DND-41 (cell line): ENCODE measurements around the gene PLEKHH1.
"Not testable (repeated sequence)": the region's sequence is repeated elsewhere in the genome, so short reads cannot be mapped to it uniquely, and the experiment has no call there.

Experiments
- ATAC-seq: fragments of 200-7000 bp; cut with Tn5 transposase; 3 replicates; pipeline ENCODE4 v1.9.1; 2021; ENCODE audit warnings: low read depth; ENCODE audit not compliant: insufficient read depth
- DNase-seq: peaks from one replicate; pipeline ENCODE4 v3.0.0-alpha.2; 2020
- H2AFZ ChIP-seq: 2 replicates; pipeline ENCODE4 v1.6.0; 2012; ENCODE audit warnings: low read depth, low read length
- H3K27ac ChIP-seq: 2 replicates; pipeline ENCODE4 v1.5.1; 2012; ENCODE audit warnings: low read length, inconsistent platforms
- H3K27me3 ChIP-seq: fragments of 200-600 bp; sonication (generic); 2 replicates; pipeline ENCODE4 v1.6.0; 2012; ENCODE audit warnings: low read length, mild to moderate bottlenecking, inconsistent platforms; ENCODE audit not compliant: insufficient read depth, poor library complexity
- H3K36me3 ChIP-seq: 2 replicates; pipeline ENCODE4 v1.5.1; 2012; ENCODE audit warnings: low read length, inconsistent platforms; ENCODE audit not compliant: insufficient read depth
- H3K4me1 ChIP-seq: 2 replicates; pipeline ENCODE4 v1.5.1; 2012; ENCODE audit warnings: mild to moderate bottlenecking, low read length; ENCODE audit not compliant: insufficient read depth
- H3K4me2 ChIP-seq: 2 replicates; pipeline ENCODE4 v1.6.0; 2012; ENCODE audit warnings: mild to moderate bottlenecking, moderate library complexity, low read length, inconsistent platforms; ENCODE audit not compliant: insufficient read depth
- H3K4me3 ChIP-seq, 2 experiments: fragments of 200-600 bp in 1 of 2; shearing (Covaris generic) in 1 of 2; 2 replicates each; pipeline ENCODE4 v1.5.1; 2012 to 2016; ENCODE audit warnings: inconsistent platforms in 2 of 2, low read length in 2 of 2, mild to moderate bottlenecking in 2 of 2, low read depth in 1 of 2, moderate library complexity in 1 of 2
- H3K79me2 ChIP-seq: 2 replicates; pipeline ENCODE4 v1.6.0; 2012; ENCODE audit warnings: low read length, inconsistent platforms; ENCODE audit not compliant: insufficient read depth
- H3K9ac ChIP-seq: 2 replicates; pipeline ENCODE4 v1.6.0; 2012; ENCODE audit warnings: low read depth, mild to moderate bottlenecking, inconsistent platforms, low read length, moderate library complexity
- H3K9me3 ChIP-seq: 2 replicates; pipeline ENCODE4 v1.5.1; 2012; ENCODE audit warnings: low read length, moderate library complexity, mild to moderate bottlenecking, inconsistent platforms; ENCODE audit not compliant: insufficient read depth, severe bottlenecking
- H4K20me1 ChIP-seq: 2 replicates; pipeline ENCODE4 v1.6.0; 2012; ENCODE audit warnings: low read length; ENCODE audit not compliant: insufficient read depth
- CTCF ChIP-seq: IDR thresholded peaks from 2 replicates; pipeline ENCODE4 v1.5.1; 2012; ENCODE audit warnings: borderline replicate concordance, low read length, moderate library complexity, mild to moderate bottlenecking; ENCODE audit not compliant: poor library complexity, severe bottlenecking; ENCODE audit errors: extremely low read depth
- EZH2 ChIP-seq: IDR thresholded peaks from 3 replicates; pipeline ENCODE4 v1.6.1; 2012; ENCODE audit warnings: borderline replicate concordance, low read depth, mild to moderate bottlenecking, moderate library complexity, low read length, inconsistent platforms; ENCODE audit not compliant: severe bottlenecking

PLEKHH1 gene

DNA sequence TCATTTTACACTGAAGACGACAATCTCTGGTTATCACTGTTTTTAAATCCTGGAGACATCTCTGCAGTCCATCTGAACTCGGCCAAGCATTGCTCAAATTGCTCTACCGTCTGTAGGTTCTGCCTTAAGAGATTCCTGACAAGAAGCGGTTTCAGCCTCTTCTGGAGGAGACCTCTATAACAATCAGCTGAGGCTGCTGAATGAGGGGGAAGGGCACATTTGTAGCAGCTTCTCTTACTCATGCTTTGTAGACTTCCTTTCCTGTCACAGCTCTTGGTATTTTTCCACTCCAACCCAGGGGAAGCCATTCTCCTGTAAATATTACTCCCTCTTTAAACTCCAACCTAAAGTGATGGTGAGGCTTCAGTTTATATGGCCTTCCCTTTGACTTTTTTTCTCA lies 89.6 kb downstream of the PLEKHH1 start:
- Histone ChIP-seq H3K27ac (peak overlapping the region; percentile 68), H3K4me2 (peak overlapping the region; percentile 48; the same call in 1 of the 2 replicates), H4K20me1 (no peaks in the 10 kb centered on the region), H3K27me3 (no peaks in the 10 kb centered on the region), H2AFZ (peak overlapping the region; percentile 62), H3K79me2 (no peaks in the 10 kb centered on the region), H3K4me1 (peaks cover 38% of the 10 kb centered on the region), H3K9me3 (no peaks in the 10 kb centered on the region), H3K9ac (peak overlapping the region; percentile 30), H3K36me3 (no peaks in the 10 kb centered on the region), H3K4me3 (no peak overlapping the region)
- ATAC-seq (peak; percentile 62), DNase-seq (peak; percentile 55)
- no peak for TF ChIP-seq CTCF
- TF ChIP-seq EZH2 = no peak

DNA sequence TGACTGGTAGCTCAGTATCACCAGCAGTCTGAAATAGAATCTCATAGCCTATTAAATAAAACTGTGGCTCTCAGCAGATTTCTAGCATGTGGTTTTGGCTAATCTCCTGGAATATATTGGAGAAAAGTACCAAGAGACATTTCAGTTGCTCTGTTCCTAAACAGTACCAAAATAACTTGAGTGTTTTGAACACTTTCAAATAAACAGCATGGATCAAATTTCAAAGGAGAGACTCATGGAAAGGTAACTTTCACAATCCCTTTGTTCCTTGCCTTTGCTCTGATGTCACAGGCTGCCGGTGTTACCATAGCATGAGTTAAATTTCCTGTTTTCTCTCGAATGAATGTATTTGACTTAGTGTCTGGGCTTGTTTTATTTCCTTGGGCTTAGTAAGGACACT lies 90.0 kb downstream of the PLEKHH1 start:
- H3K4me3 ChIP-seq = peak overlapping the region in 1 of 2 experiments; percentile 12; a peak in 1 of 4 replicates
- DNase-seq (peak; percentile 13), ATAC-seq (peak; percentile 14; the same call in 2 of the 3 replicates)
- peak overlapping the region; percentile 62 for H2AFZ ChIP-seq
- no peak for TF ChIP-seq EZH2
- no peaks in the 10 kb centered on the region for H3K9me3 ChIP-seq
- no peaks in the 10 kb centered on the region for H3K27me3 ChIP-seq
- H3K79me2 ChIP-seq = no peaks in the 10 kb centered on the region
- H4K20me1 ChIP-seq = no peaks in the 10 kb centered on the region
- H3K27ac ChIP-seq = peak overlapping the region; percentile 68
- peak overlapping the region; percentile 30 for H3K9ac ChIP-seq
- H3K36me3 ChIP-seq = no peaks in the 10 kb centered on the region
- peak overlapping the region; percentile 48; the same call in 1 of the 2 replicates for H3K4me2 ChIP-seq
- H3K4me1 ChIP-seq = peaks cover 38% of the 10 kb centered on the region

GRCh38 chr14:67626131-67626530 lies 93.0 kb downstream of the PLEKHH1 start:
- not testable (repeated sequence) for H3K4me3 ChIP-seq, H3K9me3 ChIP-seq, H4K20me1 ChIP-seq, ATAC-seq, H3K79me2 ChIP-seq, H3K27me3 ChIP-seq, H3K4me2 ChIP-seq, H3K27ac ChIP-seq, H3K36me3 ChIP-seq, H2AFZ ChIP-seq, DNase-seq, H3K9ac ChIP-seq
- H3K4me1 ChIP-seq = peaks cover 21% of the 10 kb centered on the region

GRCh38 chr14:67627519-67627918 lies 94.4 kb downstream of the PLEKHH1 start:
- Histone ChIP-seq H2AFZ (no peak overlapping the region), H4K20me1 (no peaks in the 10 kb centered on the region), H3K27ac (no peak overlapping the region), H3K36me3 (no peaks in the 10 kb centered on the region), H3K4me3 (no peak overlapping the region), H3K9me3 (no peaks in the 10 kb centered on the region), H3K79me2 (no peaks in the 10 kb centered on the region), H3K4me2 (no peak overlapping the region), H3K4me1 (peaks cover 15% of the 10 kb centered on the region), H3K27me3 (no peaks in the 10 kb centered on the region), H3K9ac (no peak overlapping the region)
- no peak for TF ChIP-seq EZH2
- no peak for TF ChIP-seq CTCF
- DNase-seq (no peak), ATAC-seq (no peak)
